ENCODE results near the gene ZNF605.
"Not testable (repeated sequence)": the region's sequence is repeated elsewhere in the genome, so short reads cannot be mapped to it uniquely, and the experiment has no call there.

The ZNF605 gene

DNA sequence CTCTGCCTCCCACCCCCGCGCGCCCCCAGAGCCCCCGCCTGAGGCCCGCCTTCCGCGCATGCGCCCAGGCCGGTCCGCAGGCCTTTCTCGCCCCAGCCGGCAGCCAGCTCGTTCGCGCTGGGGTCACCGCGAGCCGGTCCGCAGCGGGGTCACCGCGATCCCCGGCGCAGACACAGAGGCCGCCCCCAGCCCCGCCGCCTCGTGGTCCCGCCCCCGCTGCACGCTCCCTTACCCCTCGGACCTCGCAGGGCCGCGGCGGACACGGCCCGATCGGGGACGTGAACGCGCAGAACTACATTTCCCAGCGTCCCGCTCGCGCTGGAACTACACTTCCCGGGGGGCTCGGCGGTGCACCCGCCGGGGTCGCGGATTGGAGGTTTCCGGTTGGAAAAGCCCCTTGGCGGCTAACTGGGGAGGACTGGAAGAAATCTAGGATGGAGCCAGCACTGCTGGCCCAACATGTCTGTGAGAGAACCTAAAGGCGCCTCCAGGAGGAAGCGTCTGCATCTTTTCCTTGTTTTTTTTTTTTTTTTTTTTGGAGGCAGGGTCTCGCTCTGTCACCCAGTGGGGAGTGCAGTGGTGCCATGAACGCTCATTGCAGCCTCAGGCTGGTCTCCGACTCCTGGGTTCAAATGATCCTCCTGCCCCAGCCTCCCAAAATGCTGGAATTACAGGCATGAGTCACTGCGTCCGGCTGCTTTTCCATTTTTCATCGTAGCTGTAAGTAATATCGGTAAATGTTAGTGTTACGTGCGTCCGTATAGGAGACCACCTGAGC is at the start of gene ZNF605:
ZNF605 (minus strand) TSS at position 296 of the 778 bp plus-strand sequence. CDS start 10,671 bp downstream, outside the sequence.
- DNase-seq (ENCODE audit: low read depth in 3 of 3), result peak; percentile 69 to 76 (median 73)

DNA sequence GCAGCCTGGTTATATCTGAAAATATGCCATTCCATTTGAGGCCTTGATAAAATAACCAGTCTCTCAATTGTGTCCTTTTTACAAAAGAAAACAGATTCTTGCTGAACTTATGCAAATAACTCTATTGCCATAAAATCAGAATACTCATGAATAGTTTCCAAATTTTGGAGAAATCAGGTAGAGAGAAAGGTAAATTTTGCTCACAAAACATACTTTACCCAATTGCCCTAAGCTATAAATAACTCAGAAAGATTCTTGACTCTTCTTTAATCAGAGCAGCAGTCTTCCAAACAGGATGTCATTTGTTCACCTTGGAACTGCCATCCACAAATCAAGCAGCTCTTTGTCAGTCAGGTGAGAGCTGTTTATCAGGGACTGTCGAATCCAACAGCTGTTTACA is 42.6 kb upstream of the ZNF605 start:
- DNase-seq (ENCODE audit: low read depth in 3 of 3), result no peak

DNA sequence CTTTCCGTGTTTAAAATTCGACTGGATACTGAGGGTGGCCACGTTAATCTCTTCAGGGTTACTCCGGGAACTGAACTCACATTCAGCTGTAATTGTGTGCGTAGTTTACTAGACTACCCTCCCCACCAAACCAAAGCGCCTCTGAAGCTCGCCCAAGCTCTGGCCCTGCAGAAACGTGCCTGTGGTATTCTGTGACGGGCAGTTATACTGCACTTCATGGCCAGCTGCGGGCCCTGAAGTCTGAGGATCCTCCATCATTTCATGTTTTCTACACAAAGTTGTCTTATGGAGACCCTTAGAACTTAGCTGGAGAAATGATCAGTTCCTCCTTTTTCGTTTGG is 30.7 kb upstream of the ZNF605 start:
- DNase-seq (ENCODE audit: low read depth in 3 of 3), result no peak

DNA sequence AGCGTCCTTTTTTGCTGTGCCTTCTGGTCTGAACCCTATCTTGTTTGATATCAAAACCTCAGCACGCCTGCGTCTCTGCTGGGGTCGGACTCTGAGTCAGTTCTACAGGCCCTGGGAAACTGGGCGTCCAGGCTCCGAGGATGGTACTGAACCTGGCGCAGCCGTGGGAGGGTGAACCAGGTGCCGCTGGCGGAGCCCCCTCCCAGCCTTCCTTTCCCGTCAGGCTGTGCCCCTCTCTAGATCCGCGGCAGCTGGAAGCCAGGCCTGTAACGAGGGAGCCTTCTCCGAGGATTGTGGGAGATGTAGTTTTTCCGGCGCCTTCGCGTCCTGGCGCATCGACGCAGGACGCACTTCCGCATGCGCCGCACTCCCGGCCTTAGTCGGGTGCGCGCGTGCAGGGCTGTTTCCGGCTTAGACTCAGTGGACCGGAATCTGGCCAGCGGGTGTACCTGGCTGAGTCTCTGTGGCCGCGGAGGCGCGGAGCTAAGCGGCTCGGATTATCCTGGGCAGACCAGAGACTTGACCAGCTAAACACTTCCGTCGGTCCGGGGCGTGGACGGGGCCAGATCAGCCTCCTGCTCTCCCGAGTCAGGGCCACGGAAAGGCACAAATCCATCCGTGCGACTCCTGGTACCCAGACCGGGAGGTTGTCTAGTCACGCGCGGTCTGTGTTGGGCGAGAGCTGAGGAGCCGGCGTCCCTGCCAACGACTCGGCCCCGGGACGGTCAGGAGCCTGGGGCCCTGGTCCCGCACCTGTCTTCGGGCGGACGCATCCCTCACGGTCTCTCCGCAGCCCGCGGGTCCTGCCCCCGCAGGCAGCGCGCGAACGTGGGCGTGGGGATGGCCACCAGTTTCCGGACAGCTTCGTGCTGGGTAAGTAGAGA is 30.1 kb upstream of the ZNF605 start, which contains the start of gene ZNF26:
ZNF26 (plus strand) TSS at position 367 of the 884 bp plus-strand sequence; CDS start at position 841, 474 bp downstream.
- DNase-seq (ENCODE audit: low read depth in 3 of 3), result peak; percentile 71 to 78 (median 77)

DNA sequence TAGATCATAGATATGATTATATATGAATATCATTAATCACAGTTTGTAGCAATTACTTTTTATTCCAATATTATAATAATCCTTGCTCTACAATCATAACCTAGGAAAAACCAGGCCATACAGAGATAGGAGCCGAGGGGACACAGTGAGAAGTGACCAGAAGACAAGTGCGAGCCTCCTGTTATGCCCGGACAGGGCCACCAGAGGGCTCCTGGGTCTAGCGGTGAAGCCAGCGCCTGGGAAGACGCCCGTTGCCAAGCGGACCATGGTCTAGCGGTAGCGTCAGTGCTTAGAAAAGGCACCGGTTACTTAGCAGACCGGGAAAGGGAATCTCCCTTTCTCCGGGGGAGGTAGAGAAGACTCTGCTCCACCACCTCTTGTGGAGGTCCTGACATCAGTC is 20.8 kb upstream of the ZNF605 start:
- DNase-seq (ENCODE audit: low read depth in 3 of 3), result not testable (repeated sequence)

DNA sequence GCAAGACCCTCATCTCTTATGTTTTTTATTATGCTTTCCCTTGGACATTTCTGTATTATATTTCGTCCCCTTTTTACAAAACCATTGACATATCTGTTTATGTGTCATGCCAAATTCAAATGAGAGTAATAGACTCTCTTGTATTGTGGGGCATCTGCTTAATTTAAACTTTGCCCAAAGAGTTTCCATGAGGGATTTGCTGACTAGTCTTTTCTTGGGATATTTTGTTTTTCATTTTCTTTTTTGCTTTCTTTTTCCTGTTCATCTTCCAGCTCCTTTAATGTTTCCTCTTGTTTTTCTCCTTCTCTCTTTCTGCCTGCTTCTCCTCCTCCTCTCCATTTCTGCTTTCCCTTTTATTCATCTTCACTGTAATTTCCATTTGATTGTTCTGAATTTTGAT is 16.3 kb upstream of the ZNF605 start:
- DNase-seq (ENCODE audit: low read depth in 3 of 3), result no peak

DNA sequence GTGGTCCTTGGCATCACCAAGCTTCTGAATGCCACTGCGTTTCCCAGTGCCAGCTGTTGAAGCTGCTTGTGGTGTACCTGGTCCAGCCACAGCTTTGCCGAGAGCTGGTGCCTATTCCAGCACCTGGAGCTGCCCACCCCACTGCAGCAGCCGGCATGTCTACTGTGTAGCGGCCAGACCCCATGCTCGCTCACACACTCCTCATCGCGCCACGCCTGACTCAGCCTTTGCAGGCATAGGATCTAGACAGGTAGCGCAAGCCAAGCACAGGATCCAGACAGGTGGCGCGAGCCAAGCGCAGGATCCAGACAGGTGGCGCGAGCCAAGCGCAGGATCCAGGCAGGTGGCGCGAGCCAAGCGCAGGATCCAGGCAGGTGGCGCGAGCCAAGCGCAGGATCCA is 11.6 kb upstream of the ZNF605 start:
- DNase-seq (ENCODE audit: low read depth in 3 of 3), result no peak

DNA sequence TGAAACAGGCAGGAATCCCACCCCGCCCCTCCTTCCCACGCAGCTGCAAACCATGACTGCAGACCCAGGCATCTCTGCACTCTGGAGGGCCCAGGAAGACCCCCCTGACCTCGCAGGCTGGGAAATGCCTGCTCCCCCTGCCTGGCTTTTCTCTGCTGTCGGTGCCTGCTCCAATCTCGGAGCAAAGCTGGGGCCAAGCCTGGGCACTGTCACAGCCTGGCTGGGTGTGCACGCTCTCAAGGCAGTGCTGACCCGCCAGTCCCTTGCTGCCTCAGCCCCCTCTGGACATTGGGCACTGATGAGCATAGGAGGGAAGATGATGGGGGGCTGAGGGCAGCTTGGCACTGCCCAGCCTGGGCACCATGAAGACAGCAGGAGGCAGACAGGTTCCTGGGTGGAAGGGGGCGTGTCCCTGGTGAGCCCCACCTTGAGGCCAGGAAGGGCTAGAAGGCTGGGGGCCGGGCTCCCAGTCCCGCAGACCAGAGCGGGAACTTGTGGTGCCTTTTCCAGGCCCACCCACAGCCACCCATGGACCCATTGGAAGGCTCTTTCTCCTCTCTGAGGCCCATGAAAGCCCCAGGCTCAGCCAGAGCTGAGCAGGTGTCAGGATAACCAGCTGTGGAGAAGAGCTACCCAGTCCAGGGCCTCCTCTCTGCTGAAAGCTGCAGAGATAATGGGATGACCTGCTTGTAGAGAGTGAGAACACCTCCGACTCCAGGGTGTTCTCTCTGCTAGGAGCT is 10.7 kb upstream of the ZNF605 start:
- DNase-seq (ENCODE audit: low read depth in 3 of 3), result no peak

DNA sequence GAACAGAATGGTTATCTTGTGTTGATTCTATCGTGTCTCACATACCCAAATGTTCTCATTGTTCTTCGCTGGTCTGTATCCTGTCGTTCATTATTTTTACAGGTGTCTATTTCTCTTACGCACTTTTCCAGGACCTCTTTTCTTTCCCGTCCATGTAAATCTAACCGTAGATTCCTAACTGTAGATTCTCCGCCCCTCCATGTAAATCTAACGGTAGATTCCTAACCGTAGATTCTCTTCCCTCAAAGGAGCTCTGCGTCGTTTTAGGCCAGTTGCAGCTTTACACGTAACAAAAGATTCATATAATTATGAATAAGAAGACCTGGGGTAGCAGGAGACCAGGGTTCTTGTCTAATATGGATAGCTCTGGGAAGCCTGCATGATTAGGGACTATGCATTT is 9.7 kb upstream of the ZNF605 start:
- no peak for DNase-seq (ENCODE audit: low read depth in 3 of 3)

DNA sequence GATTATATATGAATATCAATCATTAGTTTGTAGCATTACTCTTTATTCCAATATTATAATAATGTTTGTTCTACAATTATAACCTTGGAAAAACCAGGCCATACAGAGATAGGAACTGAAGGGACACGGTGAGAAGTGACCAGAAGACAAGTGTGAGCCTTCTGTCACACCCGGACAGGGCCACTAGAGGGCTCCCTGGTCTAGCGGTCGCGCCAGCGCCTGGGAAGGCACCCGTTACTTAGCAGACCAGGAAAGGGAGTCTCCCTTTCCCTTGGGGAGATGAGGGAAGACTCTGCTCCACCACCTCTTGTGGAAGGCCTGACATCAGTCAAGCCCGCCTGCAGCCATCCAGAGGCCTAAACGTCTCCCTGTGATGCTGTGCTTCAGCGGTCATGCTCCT is 7.8 kb upstream of the ZNF605 start:
- DNase-seq (ENCODE audit: low read depth in 3 of 3), result not testable (repeated sequence)

DNA sequence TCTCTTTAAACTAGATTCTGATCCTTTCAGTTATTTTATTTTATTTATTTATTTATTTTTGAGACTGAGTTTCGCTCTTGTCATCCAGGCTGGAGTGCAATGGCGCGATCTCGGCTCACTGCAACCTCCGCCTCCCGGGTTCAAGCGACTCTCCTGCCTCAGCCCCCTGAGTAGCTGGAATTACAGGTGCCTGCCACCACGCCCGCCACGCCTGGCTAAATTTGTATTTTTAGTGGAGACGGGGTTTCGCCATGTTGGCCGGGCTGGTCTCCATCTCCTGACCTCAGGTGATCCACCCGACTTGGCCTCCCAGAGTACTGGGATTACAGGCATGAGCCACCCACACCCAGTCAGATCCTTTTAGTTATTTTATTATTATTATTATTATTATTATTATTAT is 5.7 kb upstream of the ZNF605 start:
- DNase-seq (ENCODE audit: low read depth in 3 of 3), result not testable (repeated sequence)

DNA sequence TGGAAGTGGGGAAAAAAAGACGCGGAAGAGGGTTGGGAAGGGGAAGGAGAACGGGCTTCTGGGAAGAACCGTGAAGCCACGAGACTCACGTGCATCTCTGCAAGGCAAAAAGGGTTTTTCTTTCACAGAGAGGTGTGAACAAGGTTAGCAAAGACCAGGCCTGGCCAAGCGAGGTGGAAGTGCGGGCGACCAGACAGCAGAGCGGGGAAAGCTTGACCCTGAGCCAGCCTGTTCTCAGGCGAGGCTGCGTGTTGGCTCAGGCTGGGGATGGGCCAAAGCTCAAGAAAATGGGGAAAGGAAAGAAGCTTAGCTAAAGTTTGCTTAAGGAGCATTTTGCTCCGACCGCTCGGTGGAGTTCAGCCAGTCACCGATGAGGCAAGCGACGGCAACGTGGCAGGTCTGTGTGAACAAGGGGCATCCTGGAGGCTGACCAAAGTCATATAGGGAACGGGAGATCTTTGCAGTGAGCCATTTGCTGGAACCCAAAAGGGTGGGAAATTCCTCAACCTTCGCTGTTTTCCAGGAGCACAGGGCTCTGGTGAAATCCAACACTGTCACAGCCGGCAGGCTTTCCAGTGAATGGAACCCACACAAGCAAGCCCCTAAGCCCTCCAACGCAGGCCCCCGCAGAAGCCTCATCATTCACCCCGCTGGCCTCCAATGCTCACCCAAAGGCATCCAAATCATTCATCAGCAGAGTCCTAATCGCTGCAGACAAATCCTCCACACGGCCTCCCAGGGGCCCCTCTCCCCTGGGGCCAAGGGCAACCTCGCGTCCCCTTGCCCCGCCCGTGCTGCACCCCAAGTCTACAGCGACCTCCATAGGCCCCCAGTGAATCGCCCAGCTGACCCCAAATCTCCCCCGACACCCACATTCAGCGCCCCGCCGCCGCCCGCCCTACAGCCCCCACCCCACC is 754 bp downstream of the ZNF605 start:
- DNase-seq (ENCODE audit: low read depth in 3 of 3), result peak in 1 of 3 donors; percentile 30

DNA sequence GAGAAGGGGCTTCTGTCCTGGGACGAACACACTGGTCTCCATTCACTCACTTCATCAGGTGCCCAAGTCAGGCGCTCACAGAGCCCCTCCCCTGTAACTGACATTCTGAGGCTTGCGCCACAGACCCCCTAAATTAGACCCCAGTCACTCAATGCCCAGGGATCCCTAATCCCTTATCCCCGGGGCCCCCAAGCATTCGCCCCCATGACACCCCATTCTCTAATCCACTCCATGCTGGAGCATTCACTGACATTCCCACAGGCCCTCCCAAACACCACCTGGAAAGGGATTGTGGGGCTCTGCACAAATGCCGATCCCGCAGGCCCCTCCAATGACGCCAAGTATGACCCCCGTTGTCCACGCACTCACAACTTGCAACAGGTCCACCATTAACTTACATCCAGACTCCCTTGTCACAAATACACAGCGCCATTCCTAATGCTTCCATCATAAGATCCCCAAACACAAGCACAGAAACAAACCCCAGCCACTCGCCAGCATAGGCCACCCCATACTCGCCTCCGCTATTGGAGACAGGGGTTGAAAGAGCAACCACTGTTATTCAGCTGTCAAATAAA is 1.5 kb downstream of the ZNF605 start:
- no peak for DNase-seq (ENCODE audit: low read depth in 3 of 3)

DNA sequence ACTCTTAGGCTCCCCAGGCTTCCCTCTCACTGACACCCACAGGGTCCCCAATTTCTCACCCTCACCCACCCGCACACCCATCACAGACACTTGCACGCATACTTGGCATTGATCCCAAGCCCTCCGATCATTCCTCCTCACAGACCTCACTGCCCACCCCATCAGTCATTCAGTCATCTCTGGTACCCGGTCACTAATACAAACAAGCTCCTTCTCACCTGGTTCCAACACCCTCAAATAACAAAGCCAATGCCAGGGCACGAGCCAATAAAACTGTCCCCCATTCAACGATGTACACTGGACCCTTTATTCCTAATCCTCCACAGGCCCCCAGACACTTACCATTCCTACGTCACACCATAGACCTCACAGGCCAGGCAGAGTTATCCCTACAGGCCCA is 2.3 kb downstream of the ZNF605 start:
- DNase-seq (ENCODE audit: low read depth in 3 of 3), result no peak

DNA sequence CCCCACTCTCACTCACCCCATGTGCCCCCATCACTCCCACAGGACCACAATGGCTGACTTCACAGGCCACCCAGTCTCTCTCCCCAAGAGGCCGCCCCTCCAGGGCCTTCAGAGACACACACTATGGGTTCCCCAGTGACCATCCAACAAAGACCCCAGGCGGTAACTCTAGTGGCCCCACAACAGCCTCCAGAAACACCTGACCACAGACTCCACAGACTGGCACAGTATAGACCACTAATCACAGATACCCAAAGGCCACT is 3.0 kb downstream of the ZNF605 start:
- no peak for DNase-seq (ENCODE audit: low read depth in 3 of 3)

DNA sequence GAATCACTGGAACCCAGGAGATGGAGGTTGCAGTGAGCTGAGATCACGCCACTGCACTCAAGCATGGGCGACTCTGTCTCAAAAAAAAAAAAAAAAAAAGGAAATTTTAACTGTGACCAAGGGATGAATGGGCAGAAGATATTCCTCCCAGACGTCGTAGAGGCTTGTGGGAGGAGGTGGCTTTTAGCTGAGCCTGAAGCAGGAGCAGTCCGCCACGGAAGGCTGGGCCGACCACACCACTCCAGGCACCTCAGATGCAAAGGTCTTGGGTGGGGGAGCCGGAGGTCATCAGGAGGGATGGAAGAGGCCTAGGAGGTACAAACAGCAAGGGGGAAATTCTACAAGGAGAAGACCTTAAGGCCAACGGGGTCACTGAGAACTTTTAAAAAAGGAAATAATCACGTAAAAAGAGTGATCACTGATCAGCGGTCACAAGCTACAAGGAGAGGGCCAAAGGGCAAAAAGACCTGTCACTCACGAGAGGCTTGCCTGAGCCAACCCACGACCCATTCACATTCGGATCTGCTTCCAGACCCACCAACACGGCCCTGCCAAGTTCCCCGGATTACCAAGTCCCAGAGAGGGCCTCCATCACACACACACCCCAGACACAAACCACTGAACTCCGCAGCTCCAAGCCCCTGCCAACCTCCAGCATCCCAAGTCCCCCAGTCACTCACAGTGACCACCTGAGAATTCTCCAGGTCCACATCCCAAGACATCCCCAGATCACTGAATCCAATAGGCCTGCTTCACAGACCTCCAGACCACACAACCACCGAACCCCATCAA is 3.5 kb downstream of the ZNF605 start:
- DNase-seq (ENCODE audit: low read depth in 3 of 3), result no peak

DNA sequence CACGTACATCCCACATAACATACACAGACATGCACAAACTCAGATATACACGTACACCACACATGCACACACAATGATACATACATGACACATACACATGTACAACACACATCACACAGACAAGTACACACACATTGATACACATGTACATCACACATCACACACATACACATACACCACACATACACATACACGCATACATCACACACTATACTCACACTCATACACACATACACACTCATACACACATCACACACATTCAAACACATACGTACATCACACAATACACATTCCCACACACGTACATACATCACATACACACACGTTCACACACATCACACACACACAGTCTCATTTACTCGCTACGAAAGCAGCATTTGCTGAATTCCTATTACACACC is 4.5 kb downstream of the ZNF605 start:
- DNase-seq (ENCODE audit: low read depth in 3 of 3), result no peak

DNA sequence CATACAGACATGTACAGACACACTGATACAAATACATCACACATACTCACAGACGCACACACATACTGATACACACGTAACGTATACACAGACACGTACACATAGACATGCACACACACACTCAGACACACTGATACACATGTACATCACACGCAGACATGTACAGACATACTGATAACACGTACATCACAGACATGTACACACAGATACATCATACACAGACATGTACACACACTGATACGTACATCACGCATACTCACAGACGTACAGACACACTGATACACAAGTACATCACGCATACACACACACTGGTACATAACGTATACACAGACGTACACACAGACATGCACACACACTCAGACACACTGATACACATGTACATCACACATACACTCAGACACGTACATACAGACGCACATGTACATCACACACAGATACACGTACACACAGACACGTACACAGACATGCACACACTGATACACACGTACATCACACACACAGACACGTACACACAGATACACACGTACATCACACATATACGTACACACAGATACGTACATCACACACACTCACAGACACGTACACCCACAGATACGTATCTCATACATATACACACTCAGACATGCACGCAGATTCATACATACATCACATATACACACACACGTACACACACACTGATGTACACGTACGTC is 5.1 kb downstream of the ZNF605 start:
- no peak for DNase-seq (ENCODE audit: low read depth in 3 of 3)

Data from stimulated activated CD4-positive, alpha-beta T cell treated with anti-CD3 and anti-CD28 coated beads, TNF-alpha, amount 100 ng/mL, for 48 hours (primary cell).